ENCODE data around the gene MAML2. TPM values are rescaled to one million over a fixed set of nuclear protein-coding genes. Genes with fewer than 3 reads are reported as not detected.

The MAML2 gene
- total RNA-seq, 1 experiment from 2014 or later = 2.7 TPM

DNA sequence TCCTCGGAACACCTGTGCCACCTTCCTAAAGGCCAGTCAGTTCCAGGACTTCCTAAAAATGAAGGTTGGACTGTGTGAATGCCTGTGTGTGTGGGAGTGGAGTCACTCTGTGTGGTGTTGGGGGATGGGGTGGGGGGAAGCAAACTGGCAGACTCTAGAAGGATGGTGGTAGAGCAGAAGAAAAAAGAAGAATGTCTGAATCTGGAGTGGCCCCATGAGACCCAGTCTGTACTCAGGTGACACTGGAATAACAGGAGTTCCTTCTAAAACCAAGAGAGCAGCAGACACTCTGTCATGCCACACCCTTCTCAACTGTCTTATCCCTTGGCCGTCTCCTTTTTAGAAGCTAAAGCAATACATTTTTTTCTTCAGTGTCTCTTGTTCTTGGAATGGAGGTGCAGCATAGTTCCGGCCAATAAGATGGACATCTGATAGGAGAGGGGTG lies 82.9 kb downstream of the MAML2 start:
- Histone ChIP-seq H4K91ac (ENCODE audit: insufficient read length, low read depth, low read length) (no peak overlapping the region), H3K18ac (ENCODE audit: insufficient read length, low read depth, low read length) (no peak overlapping the region), H2AK5ac (ENCODE audit: insufficient read length, low read length) (no peak overlapping the region), H2BK120ac (ENCODE audit: low read depth, low read length, poor library complexity, severe bottlenecking) (no peak overlapping the region), H2BK20ac (ENCODE audit: low read depth, low read length, poor library complexity, severe bottlenecking) (no peak overlapping the region), H3K4me1 (ENCODE audit: insufficient read depth, low read length) (no peaks in the 10 kb centered on the region; the same call in 1 of the 2 replicates), H3K4me2 (ENCODE audit: insufficient read depth, insufficient read length, low read length) (no peak overlapping the region), H3K23ac (ENCODE audit: insufficient read length, low read depth, low read length) (no peak overlapping the region), H3T11ph (ENCODE audit: low read length) (no peak overlapping the region), H2AFZ (ENCODE audit: low read length) (no peak overlapping the region), H3K27me3 (ENCODE audit: insufficient read depth, low read length) (no peaks in the 10 kb centered on the region), H4K5ac (ENCODE audit: insufficient read length, low read depth, low read length) (no peak overlapping the region), H4K8ac (replicated peaks; ENCODE audit: insufficient read length, low read depth, low read length) (no peak overlapping the region), H2BK5ac (ENCODE audit: insufficient read length, low read length) (no peak overlapping the region), H3K79me2 (ENCODE audit: insufficient read depth, low read length) (no peaks in the 10 kb centered on the region), H2BK12ac (ENCODE audit: insufficient read length, low read depth, low read length) (no peak overlapping the region), H2BK15ac (ENCODE audit: low read depth, low read length) (no peak overlapping the region), H3K9ac (ENCODE audit: extremely low read depth, insufficient read length, low read length) (no peak overlapping the region), H3K27ac (ENCODE audit: insufficient read length, low read depth, low read length) (no peak overlapping the region), H3K79me1 (ENCODE audit: insufficient read depth, low read depth, low read length, poor library complexity, severe bottlenecking) (no peaks in the 10 kb centered on the region), H3K56ac (ENCODE audit: insufficient read length, low read depth, low read length) (no peak overlapping the region), H4K20me1 (ENCODE audit: control insufficient read depth, insufficient read depth, insufficient read length) (no peaks in the 10 kb centered on the region), H3K14ac (ENCODE audit: insufficient read depth, low read length) (no peak overlapping the region), H3K23me2 (ENCODE audit: insufficient read length, low read depth, low read length, poor library complexity, severe bottlenecking) (no peaks in the 10 kb centered on the region), H3K9me3 (ENCODE audit: control insufficient read depth, low read depth, low read length) (no peaks in the 10 kb centered on the region), H3K4ac (ENCODE audit: low read depth, low read length) (no peak overlapping the region)
- H3K4me3 Mint-ChIP-seq = no peak overlapping the region
- H3K4me1 Mint-ChIP-seq = peaks cover 9 to 15% of the 10 kb centered on the region in 2 experiments
- H3K27me3 Mint-ChIP-seq (ENCODE audit: low read depth) = no peaks in the 10 kb centered on the region
- no peak for DNase-seq
- no peaks in the 10 kb centered on the region for H3K36me3 Mint-ChIP-seq (ENCODE audit: insufficient read depth in 1 of 3, low read depth in 3 of 3)
- no CpG with 5 or more reads among the region's 3 CpGs for WGBS (ENCODE audit: extremely low coverage, insufficient read length, low lambda C conversion rate)
- TF ChIP-seq, protein P1, sequence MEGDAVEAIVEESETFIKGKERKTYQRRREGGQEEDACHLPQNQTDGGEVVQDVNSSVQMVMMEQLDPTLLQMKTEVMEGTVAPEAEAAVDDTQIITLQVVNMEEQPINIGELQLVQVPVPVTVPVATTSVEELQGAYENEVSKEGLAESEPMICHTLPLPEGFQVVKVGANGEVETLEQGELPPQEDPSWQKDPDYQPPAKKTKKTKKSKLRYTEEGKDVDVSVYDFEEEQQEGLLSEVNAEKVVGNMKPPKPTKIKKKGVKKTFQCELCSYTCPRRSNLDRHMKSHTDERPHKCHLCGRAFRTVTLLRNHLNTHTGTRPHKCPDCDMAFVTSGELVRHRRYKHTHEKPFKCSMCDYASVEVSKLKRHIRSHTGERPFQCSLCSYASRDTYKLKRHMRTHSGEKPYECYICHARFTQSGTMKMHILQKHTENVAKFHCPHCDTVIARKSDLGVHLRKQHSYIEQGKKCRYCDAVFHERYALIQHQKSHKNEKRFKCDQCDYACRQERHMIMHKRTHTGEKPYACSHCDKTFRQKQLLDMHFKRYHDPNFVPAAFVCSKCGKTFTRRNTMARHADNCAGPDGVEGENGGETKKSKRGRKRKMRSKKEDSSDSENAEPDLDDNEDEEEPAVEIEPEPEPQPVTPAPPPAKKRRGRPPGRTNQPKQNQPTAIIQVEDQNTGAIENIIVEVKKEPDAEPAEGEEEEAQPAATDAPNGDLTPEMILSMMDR (conservative IDR thresholded peaks at IDR 0.05) = no peak
- H3K9me3 Mint-ChIP-seq = no peaks in the 10 kb centered on the region
- no peak overlapping the region; a peak in 1 of 7 replicates for H3K27ac Mint-ChIP-seq
